Measurements from ENCODE around the gene PTPN22.
A peak's percentile ranks its signal among the peaks of the same experiment; 100 is the strongest.

PTPN22 gene

DNA sequence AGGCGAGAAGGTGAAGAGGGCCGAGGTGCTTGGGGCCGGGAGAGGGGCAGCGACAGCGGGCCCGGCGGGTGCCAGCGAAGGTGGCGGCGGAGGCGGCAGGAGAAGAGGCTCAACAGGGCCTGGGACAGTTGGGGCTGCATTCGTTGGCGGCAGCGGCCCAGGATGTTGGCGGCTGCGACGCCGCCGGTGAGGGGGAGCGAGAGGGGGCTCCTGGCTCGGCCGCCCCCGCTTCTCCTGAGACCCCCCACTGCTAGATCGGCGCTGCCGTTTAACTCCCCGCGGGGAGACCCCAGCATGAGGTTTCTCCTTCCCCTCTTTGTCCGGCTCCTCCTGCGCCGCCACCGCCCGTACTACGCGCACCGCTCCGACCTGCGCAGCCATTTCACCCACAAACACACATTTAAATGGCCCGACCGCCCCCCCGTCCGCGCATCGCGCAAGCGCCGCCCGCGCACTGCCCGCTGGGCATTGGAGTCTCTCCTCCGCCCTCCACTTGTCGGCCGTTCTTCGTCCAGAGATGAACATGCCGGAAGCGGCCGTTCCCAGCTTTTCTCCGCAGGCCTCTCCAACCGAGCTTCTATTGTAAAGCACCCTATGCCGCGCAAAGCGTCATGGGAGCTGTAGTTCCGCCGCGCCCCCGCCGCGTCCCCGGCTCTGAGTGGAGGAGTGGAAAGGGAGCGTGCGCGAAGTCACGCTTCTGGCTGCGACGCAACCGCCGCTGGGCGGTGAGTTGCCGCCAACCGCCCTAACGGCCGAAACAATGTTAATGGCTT is 59.4 kb downstream of the PTPN22 start, which contains the start of gene RSBN1:
Gene RSBN1 (minus strand): TSS at position 589 of the 773 bp plus-strand sequence. CDS start 64 bp downstream, at position 525.
- H3K9me3 Mint-ChIP-seq = no peaks in the 10 kb centered on the region
- H3K27ac Mint-ChIP-seq = peak within 1 kb of the TSS; percentile 92
- H3K4me1 Mint-ChIP-seq (ENCODE audit: low read depth) = peaks cover 18% of the 10 kb centered on the region
- intact Hi-C loops (cut with micrococcal nuclease) = loop anchor here (1.0 to 2.0 kb wide), 3 partner anchors 53 to 117 kb away; partner anchors contain the start of genes DCLRE1B, HIPK1 and PHTF1
- H3K27me3 Mint-ChIP-seq = no peaks in the 10 kb centered on the region
- peak within 1 kb of the TSS; percentile 86 for H3K4me3 Mint-ChIP-seq
- peaks cover 17% of the 10 kb centered on the region for H3K36me3 Mint-ChIP-seq (ENCODE audit: low read depth)

DNA sequence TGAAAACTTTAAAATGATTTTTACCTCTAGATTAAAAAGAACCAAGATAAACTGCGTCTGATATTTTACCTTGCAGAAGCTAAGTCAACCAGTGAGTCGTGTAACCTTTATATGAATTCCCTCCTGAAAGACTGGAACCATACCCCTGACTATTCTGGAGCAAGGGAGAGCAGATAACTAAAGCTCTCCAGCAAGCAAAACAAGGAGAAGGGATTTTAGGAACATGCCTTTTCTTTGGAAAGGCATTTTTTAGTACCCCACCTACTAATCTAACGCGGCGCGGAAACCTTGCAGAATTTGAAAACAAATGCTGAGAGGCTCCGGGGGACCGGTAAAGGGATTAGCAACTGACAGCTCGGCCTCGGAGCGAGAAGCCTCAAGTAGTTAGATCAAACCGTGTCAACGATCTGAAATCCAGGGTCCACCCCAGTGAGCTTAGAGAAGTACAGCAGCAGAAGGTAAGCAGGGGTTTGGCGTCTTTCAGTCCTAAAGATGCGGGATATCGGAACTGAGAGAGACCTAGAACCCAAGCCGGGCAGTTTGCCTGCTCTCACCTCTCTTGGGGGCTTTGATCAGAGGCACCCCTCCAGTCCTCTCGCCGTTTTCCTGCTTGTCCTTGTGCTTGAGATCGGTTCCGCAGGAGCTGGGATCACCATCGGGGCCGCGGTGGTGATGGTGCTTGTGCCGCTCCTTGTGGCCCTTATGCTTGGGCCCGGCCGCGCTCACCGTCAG is 60.2 kb downstream of the PTPN22 start:
- Mint-ChIP-seq H3K27me3 (no peaks in the 10 kb centered on the region), H3K4me3 (peak overlapping the region; percentile 86), H3K4me1 (ENCODE audit: low read depth) (peaks cover 22% of the 10 kb centered on the region), H3K27ac (peak overlapping the region; percentile 92), H3K36me3 (ENCODE audit: low read depth) (peaks cover 24% of the 10 kb centered on the region), H3K9me3 (no peaks in the 10 kb centered on the region)
- intact Hi-C loops (cut with micrococcal nuclease) = no loop called here

DNA sequence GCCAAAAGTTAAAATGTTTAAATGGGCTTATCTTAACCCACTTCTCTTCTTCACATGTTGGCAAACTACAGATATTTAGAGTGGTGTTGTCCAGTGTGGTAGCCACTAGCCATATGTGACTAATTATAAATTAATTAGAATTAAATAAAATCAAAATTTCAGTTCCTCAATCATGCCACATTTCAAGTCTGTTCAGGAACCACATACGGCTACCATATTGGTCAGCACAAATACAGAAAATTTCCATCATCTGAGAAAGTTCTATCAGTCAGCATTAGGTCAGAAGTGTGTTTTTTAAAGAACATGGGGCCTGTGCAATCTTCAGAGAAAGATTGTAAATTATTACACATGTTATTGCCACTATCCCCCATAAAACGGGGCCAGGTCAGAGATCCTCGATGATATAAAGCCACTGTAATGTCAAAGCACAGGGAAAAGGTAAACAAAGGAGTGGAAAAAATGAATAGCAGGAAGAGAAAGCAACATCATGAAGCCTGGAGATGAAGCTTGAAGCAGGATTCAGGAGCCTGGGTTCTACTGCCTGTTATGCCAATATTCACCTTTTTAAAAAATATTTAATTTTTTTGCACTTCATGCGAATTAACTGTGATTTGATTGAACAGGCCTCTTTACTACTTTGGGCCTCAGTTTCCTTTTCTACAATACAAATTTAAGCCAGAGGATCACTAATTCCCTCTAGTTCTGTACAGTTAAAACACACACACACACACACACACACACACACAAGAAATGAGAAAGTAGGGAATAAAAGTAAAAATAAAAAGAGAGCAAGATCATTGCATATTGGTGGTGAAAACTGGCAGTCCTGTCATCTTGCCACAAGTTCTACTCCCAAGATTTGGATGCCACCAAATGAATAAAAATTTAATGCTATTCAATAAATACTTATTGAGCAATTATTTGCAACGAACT is 61.6 kb downstream of the PTPN22 start:
- no peaks in the 10 kb centered on the region for H3K27me3 Mint-ChIP-seq
- peaks cover 30% of the 10 kb centered on the region for H3K4me1 Mint-ChIP-seq (ENCODE audit: low read depth)
- H3K9me3 Mint-ChIP-seq = no peaks in the 10 kb centered on the region
- intact Hi-C loops (cut with micrococcal nuclease) = no loop called here
- H3K36me3 Mint-ChIP-seq (ENCODE audit: low read depth) = peaks cover 28% of the 10 kb centered on the region
- peak overlapping the region; percentile 54 for H3K4me3 Mint-ChIP-seq
- peak overlapping the region; percentile 41 for H3K27ac Mint-ChIP-seq

DNA sequence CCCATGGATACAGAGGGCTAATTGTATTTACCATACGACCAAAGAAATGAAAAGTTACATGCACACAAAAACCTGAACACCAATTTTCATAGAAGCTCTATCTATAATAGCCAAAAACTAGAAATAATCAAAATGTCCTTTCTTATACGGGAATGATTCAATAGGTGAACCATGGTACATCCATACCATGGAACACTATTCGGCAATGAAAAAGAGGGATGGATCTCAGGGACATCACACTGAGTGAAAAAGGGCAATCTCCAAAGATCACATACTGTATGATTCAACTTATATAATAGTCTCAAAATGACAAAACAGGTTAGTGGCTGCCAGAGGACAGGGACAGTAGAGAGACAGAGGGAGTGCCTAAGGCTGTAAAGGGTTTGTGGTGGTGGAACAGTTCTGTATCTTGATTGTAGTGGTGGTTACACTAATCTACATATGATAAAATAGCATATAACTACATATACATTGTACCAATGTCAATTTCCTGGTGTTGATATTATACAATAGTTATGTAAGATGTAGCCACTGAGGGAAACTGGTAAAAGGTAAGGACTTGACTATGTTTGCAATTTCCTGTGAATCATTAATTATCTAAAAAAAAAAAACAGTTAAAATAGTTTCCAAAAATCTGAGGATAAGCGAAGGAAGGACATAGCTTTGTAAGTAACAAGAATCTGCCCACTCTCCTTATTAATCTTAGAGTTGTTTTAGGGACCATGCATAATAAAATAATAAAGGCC is 62.9 kb downstream of the PTPN22 start:
- H3K4me3 Mint-ChIP-seq = no peak overlapping the region
- H3K4me1 Mint-ChIP-seq (ENCODE audit: low read depth) = peaks cover 40% of the 10 kb centered on the region
- H3K36me3 Mint-ChIP-seq (ENCODE audit: low read depth) = peaks cover 28% of the 10 kb centered on the region
- no peaks in the 10 kb centered on the region for H3K9me3 Mint-ChIP-seq
- intact Hi-C loops (cut with micrococcal nuclease) = no loop called here
- H3K27ac Mint-ChIP-seq = no peak overlapping the region
- H3K27me3 Mint-ChIP-seq = no peaks in the 10 kb centered on the region

DNA sequence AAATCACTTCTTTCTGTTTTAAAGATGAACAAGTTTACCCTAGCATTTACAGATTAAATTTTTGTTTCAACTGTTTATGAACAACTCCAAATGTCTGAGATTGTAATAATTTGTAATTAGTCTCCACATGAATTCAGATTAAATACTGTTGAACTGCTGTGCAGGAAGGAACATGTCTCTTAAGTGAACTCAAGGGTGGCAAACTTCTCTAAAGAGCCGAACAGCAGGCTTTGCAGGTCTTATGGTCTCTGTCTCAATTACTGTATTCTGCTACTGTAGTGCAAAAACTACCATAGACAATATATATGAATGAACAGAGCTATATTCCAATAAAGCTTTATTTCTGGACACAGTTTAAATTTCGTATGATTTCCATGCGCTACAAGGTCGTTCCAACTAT is 65.9 kb downstream of the PTPN22 start:
- Mint-ChIP-seq H3K36me3 (ENCODE audit: low read depth) (peaks cover 15% of the 10 kb centered on the region), H3K27me3 (no peaks in the 10 kb centered on the region), H3K9me3 (no peaks in the 10 kb centered on the region), H3K27ac (peak overlapping the region; percentile 39), H3K4me3 (no peak overlapping the region), H3K4me1 (ENCODE audit: low read depth) (peaks cover 48% of the 10 kb centered on the region)
- intact Hi-C loops (cut with micrococcal nuclease) = no loop called here

DNA sequence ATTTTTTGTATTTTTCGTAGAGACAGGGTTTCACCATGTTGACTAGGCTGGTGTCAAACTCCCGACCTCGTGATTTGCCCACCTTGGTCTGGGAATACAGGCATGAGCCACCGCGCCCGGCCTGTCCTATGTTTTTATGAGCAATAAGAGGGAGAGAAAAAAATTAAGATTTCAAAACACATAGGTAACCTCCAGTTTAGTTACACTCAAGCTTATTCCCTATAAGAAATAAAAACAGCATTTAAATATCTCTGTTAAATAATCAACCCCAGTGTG is 66.3 kb downstream of the PTPN22 start:
- peak overlapping the region; percentile 39 for H3K27ac Mint-ChIP-seq
- H3K4me3 Mint-ChIP-seq = no peak overlapping the region
- H3K27me3 Mint-ChIP-seq = no peaks in the 10 kb centered on the region
- peaks cover 45% of the 10 kb centered on the region for H3K4me1 Mint-ChIP-seq (ENCODE audit: low read depth)
- no peaks in the 10 kb centered on the region for H3K9me3 Mint-ChIP-seq
- intact Hi-C loops (cut with micrococcal nuclease) = no loop called here
- H3K36me3 Mint-ChIP-seq (ENCODE audit: low read depth) = peaks cover 15% of the 10 kb centered on the region

- Mint-ChIP-seq H3K27ac (peak overlapping the region; percentile 39), H3K9me3 (no peaks in the 10 kb centered on the region), H3K4me1 (ENCODE audit: low read depth) (peaks cover 40% of the 10 kb centered on the region), H3K27me3 (no peaks in the 10 kb centered on the region), H3K4me3 (no peak overlapping the region), H3K36me3 (ENCODE audit: low read depth) (peaks cover 15% of the 10 kb centered on the region)
- intact Hi-C loops (cut with micrococcal nuclease) = no loop called here
Observed at GRCh38 chr1:113804421-113805255, 66.9 kb downstream of the PTPN22 start.

- H3K4me1 Mint-ChIP-seq (ENCODE audit: low read depth) = peaks cover 40% of the 10 kb centered on the region
- H3K27ac Mint-ChIP-seq = no peak overlapping the region
- H3K4me3 Mint-ChIP-seq = no peak overlapping the region
- no peaks in the 10 kb centered on the region for H3K9me3 Mint-ChIP-seq
- intact Hi-C loops (cut with micrococcal nuclease) = no loop called here
- no peaks in the 10 kb centered on the region for H3K27me3 Mint-ChIP-seq
- H3K36me3 Mint-ChIP-seq (ENCODE audit: low read depth) = peaks cover 21% of the 10 kb centered on the region
Observed at GRCh38 chr1:113802367-113803007, 69.0 kb downstream of the PTPN22 start.

DNA sequence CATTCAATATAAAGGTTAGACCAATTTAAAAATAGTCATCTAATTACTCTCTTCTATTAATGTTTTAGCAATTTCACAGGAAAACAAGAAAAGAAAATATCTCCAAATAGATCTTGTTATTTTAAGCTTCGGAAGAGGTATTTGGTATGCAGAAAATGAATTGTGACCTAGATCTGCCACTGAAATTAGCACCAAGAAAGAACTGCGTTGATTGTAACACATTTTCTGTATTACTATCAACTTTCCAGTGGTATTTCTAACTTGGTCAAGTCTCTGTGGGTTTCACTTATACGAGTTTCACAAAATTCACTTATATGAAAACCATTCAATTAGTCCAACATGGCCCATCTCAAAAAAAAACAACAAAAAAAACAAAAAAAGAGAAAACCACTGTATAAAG is 71.0 kb downstream of the PTPN22 start:
- peaks cover 30% of the 10 kb centered on the region for H3K4me1 Mint-ChIP-seq (ENCODE audit: low read depth)
- H3K27ac Mint-ChIP-seq = no peak overlapping the region
- no peak overlapping the region for H3K4me3 Mint-ChIP-seq

DNA sequence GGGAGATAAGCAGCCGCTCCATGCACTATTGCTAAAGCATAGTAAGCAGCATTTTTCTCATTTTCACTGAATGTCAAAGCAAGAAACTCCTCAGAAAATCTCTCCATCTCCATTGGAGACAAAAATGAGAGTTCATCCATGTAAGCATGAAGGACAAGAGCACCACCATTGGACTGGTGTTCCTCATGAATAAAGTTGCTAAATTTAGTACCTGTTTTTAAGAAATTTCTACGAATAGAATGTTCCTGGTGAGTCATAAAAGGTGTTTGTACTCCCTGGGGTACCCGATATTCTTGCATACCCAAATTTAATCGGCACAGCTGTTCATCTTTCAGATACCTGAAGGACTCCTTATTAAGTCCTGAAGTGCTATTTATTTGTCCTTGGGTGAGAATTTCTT is 74.0 kb downstream of the PTPN22 start:
- H3K9me3 Mint-ChIP-seq = no peaks in the 10 kb centered on the region
- H3K36me3 Mint-ChIP-seq (ENCODE audit: low read depth) = peaks cover 52% of the 10 kb centered on the region
- H3K4me1 Mint-ChIP-seq (ENCODE audit: low read depth) = peaks cover 17% of the 10 kb centered on the region
- H3K4me3 Mint-ChIP-seq = no peak overlapping the region
- intact Hi-C loops (cut with micrococcal nuclease) = no loop called here
- no peak overlapping the region for H3K27ac Mint-ChIP-seq
- no peaks in the 10 kb centered on the region for H3K27me3 Mint-ChIP-seq

More for the DNA sequence above, 71.0 kb downstream of the PTPN22 start:
- no peaks in the 10 kb centered on the region for H3K27me3 Mint-ChIP-seq
- intact Hi-C loops (cut with micrococcal nuclease) = no loop called here
- peaks cover 25% of the 10 kb centered on the region for H3K36me3 Mint-ChIP-seq (ENCODE audit: low read depth)
- no peaks in the 10 kb centered on the region for H3K9me3 Mint-ChIP-seq

- H3K4me3 Mint-ChIP-seq = no peak overlapping the region
Observed at GRCh38 chr1:113793878-113794834, 77.4 kb downstream of the PTPN22 start.

More at GRCh38 chr1:113793878-113794834, 77.4 kb downstream of the PTPN22 start:
- no peak overlapping the region for H3K27ac Mint-ChIP-seq
- peaks cover 78% of the 10 kb centered on the region for H3K36me3 Mint-ChIP-seq (ENCODE audit: low read depth)
- intact Hi-C loops (cut with micrococcal nuclease) = loop anchor here (2.0 kb wide), 1 partner anchor 13 kb away; no protein-coding TSS in a partner anchor
- H3K9me3 Mint-ChIP-seq = no peaks in the 10 kb centered on the region
- no peaks in the 10 kb centered on the region for H3K27me3 Mint-ChIP-seq
- peaks cover 42% of the 10 kb centered on the region for H3K4me1 Mint-ChIP-seq (ENCODE audit: low read depth)
